HG02759 (cell line): ENCODE data around the gene CFD.

Source experiments
- ATAC-seq: cut with Tn5 transposase; IDR thresholded peaks from one replicate; pipeline ENCODE4 v1.9.1; 2021; ENCODE audit warnings: mild to moderate bottlenecking, moderate library complexity; ENCODE audit not compliant: unreplicated experiment

The CFD gene

DNA sequence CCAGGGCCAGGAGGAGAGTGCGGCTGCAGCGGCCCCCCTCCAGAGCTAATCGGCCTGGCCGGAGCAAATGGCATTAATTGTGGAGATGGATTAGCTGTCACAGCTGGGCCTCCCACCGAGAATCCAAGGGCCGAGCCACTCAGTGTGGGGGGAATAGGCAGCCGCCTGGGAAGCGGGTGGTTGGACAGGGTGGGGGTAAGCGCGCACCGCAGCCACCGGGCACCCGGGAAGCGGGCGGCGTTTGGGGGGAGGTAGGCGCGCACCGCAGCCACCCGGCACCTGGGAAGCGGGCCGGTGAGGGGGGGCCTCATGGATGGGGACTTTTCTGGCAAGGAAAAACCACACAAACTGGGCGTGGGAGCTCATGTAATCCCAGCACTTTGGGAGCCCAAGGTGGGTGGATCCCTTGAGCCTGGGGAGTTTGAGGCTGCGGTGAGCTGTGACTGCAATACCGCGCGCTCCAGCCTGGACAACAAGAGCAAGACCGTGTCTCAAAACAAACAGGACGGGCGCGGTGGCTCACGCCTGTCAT, 43.9 kb downstream of the CFD start:
- no peak for ATAC-seq

DNA sequence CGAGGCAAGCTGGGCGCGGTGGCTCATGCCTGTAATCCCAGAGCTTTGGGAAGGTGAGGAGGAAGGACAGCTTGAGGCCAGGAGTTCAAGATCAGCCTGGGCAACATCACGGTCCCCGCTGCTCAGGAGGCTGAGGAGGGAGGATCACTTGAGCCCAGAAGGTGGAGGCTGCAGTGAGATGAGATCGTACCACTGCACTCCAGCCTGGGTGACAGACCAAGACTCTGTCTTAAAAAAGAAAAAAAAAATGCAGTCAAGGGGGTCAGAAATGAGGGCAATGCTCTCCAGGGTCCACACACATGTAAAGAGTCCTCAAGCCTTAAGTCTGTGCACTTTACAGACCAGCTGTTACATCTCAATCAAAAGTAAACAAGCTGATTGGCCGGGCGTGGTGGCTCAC, 45.1 kb downstream of the CFD start:
- no peak for ATAC-seq

DNA sequence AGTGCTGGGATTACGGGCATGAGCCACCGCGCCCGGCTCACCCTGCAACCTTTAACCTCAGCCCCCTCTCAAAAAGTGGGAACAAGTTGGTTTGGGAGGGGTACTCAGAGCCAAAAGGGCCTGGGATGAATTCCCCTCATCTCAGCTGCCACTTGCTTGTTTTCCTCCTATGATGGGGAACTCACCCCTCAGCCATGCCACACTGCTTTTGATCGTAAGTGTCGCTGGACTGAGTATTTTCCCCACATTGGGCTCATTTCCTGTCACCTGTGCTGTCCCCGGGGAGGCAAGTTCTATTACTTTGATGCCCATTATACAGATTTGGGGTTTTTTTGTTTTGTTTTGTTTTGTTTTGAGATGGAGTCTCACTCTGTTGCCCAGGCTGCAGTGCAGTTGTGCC, 47.0 kb downstream of the CFD start:
- ATAC-seq = no peak

DNA sequence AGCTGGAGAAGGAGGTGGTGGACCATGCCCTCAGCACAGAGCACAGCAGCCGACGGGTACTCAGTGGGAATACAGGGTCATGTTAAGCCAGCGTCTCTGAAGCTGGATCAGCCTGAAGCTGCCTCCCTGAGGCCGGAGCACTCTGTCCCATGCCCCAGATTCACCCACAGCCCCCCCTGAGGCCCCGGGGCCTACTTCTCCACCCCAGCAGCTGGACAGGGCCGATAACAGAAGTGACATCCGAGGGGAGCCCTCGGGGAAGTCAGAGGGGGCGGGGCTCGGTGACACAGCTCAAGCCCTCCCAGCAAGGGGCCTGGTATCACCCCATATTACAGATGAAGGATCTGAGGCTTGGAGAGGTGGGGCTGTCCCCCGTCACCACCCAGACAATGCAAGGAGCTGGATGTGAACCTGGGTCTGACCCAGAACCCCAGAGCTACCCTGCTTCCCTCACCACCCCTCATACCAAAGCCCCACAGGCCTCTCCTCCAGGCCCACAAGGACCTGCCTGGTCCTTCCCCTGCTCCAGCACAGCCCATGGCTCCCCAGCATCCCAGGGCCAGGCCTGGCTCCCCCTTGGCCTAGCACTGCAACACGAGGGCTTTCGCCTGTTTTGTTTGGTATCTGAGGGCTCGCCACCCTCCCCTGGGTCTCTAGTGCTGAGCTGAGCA, 47.9 kb downstream of the CFD start:
- ATAC-seq = no peak

DNA sequence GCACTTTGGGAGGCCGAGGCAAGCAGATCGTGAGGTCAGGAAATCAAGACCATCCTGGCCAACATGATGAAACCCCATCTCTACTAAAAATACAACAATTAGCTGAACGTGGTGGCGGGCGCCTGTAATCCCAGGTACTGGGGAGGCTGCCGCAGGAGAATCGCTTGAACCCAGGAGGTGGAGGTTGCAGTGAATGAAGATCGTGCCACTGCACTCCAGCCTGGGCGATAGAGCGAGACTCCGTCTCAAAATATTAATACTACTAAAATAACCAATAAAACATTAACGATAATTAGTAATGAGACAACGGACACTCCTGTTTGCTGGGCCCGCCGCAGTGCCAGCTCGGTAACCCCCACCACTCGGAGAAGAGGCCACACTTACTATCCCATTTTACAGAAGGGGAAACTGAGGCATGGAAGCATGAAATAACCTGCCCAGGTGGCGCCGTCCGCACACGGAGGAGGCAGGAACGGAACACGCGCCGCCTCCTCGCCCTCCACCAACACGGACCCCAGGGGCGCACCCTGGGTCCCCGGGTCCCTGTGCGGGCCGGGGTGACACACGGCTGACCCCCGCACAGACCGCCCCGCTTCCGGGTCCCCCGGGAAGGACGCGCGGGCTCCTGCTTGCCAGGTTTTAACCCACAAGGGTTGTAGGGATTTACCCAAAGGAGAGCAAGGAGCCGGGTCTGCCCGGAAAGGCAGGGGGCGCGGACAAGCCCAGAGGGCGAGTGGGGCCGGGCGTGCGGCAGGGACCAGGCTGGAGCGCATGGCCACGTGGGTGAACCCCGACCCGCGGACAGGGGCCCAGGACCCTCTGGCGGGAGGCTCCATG, 52.0 kb downstream of the CFD start:
- ATAC-seq = no peak

DNA sequence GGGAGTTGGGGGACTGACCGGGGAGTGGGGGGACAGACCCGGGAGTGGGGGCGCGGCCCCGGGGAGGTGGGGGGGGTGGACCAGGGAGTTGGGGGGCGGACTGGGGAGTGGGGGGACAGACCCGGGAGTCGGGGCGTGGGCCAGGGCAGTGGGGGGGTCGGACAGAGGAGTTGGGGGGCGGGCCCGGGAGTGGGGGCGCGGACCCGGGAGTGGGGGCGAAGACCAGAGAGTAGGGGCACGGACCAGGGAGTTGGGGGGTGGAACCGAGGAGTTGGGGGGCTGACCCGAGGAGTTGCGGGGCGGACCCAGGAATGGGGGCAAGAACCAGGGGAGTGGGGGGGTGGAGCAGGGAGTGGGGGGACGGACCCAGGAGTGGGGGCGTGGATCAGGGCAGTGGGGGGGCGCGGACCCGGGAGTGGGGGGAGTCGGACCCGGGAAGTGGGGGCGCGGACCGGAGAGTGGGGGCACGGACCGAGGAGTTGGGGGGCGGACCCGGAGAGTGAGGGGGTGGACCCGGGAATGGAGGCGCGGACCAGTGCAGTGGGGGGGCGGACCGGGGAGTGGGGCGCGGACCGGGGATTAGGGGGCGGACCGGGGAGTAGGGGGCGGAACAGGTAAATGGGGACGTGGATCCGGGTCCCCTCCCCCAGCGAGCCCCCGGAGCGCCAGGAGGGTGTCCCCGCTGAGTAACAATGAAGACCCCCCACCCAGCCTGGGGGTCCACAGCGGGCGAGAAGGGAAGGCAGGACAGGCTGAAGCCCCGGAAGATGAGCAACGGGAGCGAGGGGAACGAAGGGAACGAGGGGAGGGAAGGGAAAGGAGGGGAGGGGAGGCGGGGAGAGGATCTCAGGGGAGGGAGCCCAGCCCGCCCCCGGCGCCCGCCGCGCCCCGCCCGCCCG, 53.0 kb downstream of the CFD start:
- peak; percentile 10 for ATAC-seq
